GM19099 (cell line): ENCODE measurements around the gene HORMAD1.

Experiments
- POLR2A ChIP-seq: IDR thresholded peaks from 3 replicates; pipeline ENCODE4 v1.6.1; 2011; ENCODE audit warnings: low read depth; ENCODE audit not compliant: insufficient read length; ENCODE audit errors: extremely low read depth

The HORMAD1 gene

GRCh38 chr1:150720703-150721102, at the start of gene HORMAD1:
Gene HORMAD1, minus strand, starts transcription at chr1:150720895. Its CDS starts 1,390 bp downstream, at chr1:150719505.
- TF ChIP-seq POLR2A, result no peak

GRCh38 chr1:150765296-150765976, 44.7 kb upstream of the HORMAD1 start, which contains the start of gene CTSS:
Gene CTSS, minus strand, starts transcription at chr1:150765778. Its CDS starts 1,015 bp downstream, at chr1:150764763.
- TF ChIP-seq POLR2A, result peak; percentile 59

- TF ChIP-seq POLR2A, result no peak
These were observed 44.0 kb upstream of the HORMAD1 start for GRCh38 chr1:150764617-150765101.

GRCh38 chr1:150763018-150763417, 42.3 kb upstream of the HORMAD1 start:
- no peak for TF ChIP-seq POLR2A

GRCh38 chr1:150762552-150762951, 41.9 kb upstream of the HORMAD1 start:
- no peak for TF ChIP-seq POLR2A

GRCh38 chr1:150761801-150762200, 41.1 kb upstream of the HORMAD1 start:
- TF ChIP-seq POLR2A, result no peak

- no peak for TF ChIP-seq POLR2A
These were observed 39.3 kb upstream of the HORMAD1 start for GRCh38 chr1:150760013-150760412.

- no peak for TF ChIP-seq POLR2A
These were observed 32.7 kb upstream of the HORMAD1 start for GRCh38 chr1:150753416-150753815.

GRCh38 chr1:150751443-150751842, 30.7 kb upstream of the HORMAD1 start:
- TF ChIP-seq POLR2A, result no peak

- TF ChIP-seq POLR2A, result no peak
These were observed 29.1 kb upstream of the HORMAD1 start for GRCh38 chr1:150749720-150750311.

- no peak for TF ChIP-seq POLR2A
These were observed 28.4 kb upstream of the HORMAD1 start for GRCh38 chr1:150748878-150749719.

GRCh38 chr1:150730130-150730721, 9.5 kb upstream of the HORMAD1 start:
- no peak for TF ChIP-seq POLR2A

GRCh38 chr1:150724336-150724735, 3.6 kb upstream of the HORMAD1 start:
- TF ChIP-seq POLR2A, result no peak

GRCh38 chr1:150720098-150720497, 597 bp downstream of the HORMAD1 start:
- no peak for TF ChIP-seq POLR2A
